GM19025 (cell line): ENCODE measurements around the gene TIMM17A.
"Not testable (repeated sequence)": the region's sequence is repeated elsewhere in the genome, so short reads cannot be mapped to it uniquely, and the experiment has no call there.

ENCODE experiments used
- ATAC-seq: cut with Tn5 transposase; IDR thresholded peaks from one replicate; pipeline ENCODE4 v1.9.1; 2021; ENCODE audit warnings: mild to moderate bottlenecking, low read depth, moderate library complexity; ENCODE audit not compliant: unreplicated experiment

TIMM17A gene

DNA sequence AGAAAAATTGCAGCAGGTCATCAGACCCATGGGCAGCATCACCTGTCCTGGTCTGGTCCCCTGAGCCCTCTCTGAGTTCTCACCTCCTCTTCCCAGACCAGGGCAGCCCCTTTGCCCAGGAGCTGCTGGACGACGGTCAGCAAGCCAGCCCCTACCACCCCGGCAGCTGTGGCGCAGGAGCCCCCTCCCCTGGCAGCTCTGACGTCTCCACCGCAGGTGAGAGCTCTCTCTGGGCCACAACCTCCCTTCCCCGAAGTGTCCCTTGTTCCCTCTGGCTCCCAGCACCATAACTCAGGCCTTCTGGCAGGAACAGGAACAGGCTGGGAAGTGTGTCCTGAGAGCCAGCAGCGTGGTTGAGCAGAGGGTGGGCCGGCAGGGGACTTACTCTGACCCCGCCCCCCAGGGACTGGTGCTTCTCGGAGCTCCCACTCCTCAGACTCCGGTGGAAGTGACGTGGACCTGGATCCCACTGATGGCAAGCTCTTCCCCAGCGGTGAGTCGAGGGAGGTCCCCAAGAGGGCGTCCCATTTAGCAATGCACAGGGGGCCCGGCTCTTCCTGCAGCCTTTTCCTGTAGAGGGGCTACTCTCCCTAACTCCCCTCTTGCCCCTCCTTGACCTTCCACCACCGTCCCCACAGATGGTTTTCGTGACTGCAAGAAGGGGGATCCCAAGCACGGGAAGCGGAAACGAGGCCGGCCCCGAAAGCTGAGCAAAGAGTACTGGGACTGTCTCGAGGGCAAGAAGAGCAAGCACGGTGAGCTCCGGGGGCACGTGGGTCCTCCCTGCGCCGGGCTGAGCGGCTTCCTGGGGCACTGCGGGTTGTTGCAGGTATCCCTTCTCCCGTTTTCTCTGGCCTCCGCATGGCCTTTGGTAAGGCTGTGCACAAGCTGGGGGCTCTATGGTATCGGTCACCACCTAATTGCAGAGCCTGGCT is 57.5 kb downstream of the TIMM17A start:
- ATAC-seq = no peak

GRCh38 chr1:202013603-202014002 is 58.3 kb downstream of the TIMM17A start:
- ATAC-seq = no peak

DNA sequence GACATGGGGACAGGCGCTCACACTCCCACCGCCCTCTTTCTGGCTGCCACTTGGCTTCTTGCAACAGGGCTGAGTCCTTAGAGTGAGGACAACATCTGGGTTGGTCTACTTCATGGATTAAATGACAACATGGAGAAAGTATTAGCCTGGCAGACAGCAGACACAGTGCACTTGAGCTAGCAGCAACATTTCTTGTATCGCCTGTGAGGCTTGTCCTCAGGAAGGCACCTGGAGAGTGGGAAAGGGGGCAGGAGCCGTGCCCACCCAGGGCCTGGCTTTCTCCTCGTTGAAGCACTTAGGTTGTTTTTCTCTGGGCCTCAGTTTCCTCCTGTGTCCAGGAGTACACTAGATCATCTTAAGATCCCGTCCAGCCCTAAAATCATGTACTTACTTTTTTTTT is 58.8 kb downstream of the TIMM17A start:
- no peak for ATAC-seq

- no peak for ATAC-seq
These were observed 59.8 kb downstream of the TIMM17A start for GRCh38 chr1:202014915-202015661.

DNA sequence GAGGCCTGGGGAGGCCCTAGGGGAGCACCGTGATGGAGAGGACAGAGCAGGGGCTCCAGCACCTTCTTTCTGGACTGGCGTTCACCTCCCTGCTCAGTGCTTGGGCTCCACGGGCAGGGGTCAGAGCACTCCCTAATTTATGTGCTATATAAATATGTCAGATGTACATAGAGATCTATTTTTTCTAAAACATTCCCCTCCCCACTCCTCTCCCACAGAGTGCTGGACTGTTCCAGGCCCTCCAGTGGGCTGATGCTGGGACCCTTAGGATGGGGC is 60.3 kb downstream of the TIMM17A start:
- no peak for ATAC-seq

DNA sequence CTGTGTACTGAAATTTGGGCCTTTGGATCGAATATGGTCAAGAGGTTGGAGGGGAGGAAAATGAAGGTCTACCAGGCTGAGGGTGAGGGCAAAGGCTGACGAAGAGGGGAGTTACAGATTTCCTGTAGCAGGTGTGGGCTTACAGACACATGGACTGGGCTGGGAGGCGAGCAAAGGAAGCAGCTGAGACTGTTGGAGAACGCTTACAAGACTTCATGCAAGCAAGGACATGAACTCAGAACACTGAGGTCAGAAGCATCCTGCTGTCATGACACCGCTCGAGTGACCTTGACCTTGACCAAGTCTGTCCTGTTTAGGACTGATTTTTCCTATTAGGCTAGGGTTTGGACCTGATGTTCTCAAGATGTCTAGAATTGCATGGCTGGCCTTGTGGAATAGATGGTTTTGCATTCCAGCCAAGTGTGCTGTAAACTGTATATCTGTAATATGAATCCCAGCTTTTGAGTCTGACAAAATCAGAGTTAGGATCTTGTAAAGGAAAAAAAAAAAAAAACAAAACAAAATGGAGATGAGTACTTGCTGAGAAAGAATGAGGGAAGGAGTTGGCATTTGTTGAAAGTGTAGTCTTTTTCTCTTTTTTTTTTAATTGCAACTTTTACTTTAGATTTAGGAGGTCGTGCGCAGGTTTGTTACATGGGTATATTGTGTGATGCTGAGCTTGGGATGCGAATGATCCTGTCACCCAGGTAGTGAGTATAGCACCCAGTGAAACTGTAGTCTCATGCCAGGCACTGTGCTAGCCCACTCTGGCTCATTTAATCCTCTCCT is 60.9 kb downstream of the TIMM17A start:
- no peak for ATAC-seq

GRCh38 chr1:202016811-202017748 is 61.8 kb downstream of the TIMM17A start:
- ATAC-seq = no peak

DNA sequence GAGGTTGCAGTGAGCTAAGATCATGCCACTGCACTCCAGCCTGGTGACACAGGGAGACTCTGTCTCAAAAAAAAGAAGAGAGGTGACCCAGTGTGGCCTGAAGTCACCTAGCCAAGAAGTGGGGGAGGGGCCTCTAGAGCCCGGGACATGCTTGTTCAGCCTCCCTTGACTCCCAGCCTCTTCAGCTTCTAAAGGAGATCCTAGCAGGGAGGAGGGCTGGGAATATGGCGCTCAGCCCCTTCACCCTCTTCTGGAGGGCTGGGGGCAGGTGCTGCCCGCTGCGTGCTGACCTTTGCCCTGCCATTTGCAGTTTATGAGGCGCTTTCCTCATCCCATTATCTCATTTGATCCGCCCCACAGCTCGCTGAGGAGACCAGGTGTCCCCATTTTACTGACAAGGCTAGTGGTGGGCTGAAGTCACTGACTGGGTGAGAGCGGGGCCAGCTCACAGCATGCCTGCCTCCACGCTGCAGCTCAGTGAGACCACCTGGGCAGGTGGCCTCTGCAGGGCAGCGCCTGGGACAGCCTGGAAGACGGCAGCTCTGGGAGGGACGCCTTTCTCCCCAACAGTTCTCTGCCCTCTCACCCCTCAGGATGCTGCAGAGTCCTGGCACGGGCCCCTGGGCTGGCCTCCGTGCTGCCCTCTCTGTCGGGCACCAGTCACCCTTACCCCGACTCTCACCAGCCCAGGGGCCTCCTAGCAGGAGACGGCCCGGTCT is 62.6 kb downstream of the TIMM17A start:
- no peak for ATAC-seq

- no peak for ATAC-seq
These were observed 63.3 kb downstream of the TIMM17A start for GRCh38 chr1:202018468-202019234.

- not testable (repeated sequence) for ATAC-seq
These were observed 63.9 kb downstream of the TIMM17A start for GRCh38 chr1:202019235-202019558.
